Transverse colon (tissue), 4 donors: ENCODE measurements around the gene SCRT2. TPM values are rescaled to one million over a fixed set of nuclear protein-coding genes. Genes with fewer than 3 reads are reported as not detected.

Experiments
- DNase-seq: peaks from one replicate; pipeline ENCODE4 v3.0.0-alpha.2; 2019
- H3K27ac ChIP-seq, 4 donors: fragments of 200-600 bp; sonication (generic); 2 replicates each; pipeline ENCODE4 v1.5.1; 2016 to 2018; ENCODE audit warnings: inconsistent platforms in 4 of 4
- H3K27me3 ChIP-seq: fragments of 200-600 bp; sonication (generic); 2 replicates; pipeline ENCODE4 v1.5.1; 2017; ENCODE audit warnings: inconsistent platforms
- H3K36me3 ChIP-seq, 4 donors: fragments of 200-600 bp; sonication (generic); 2 replicates each; pipeline ENCODE4 v1.5.1; 2017 to 2019; ENCODE audit warnings: inconsistent platforms in 4 of 4
- H3K4me1 ChIP-seq, 4 donors: fragments of 200-600 bp; sonication (generic); 2 replicates each; pipeline ENCODE4 v1.5.1; 2017 to 2020; ENCODE audit warnings: inconsistent platforms in 4 of 4
- H3K4me3 ChIP-seq, 4 donors: fragments of 200-600 bp; sonication (generic); 1 replicate in 1 of 4; 2 replicates in 3 of 4; pipeline versions ENCODE4 v1.5.1 to v1.6.1; 2017 to 2019; ENCODE audit warnings: inconsistent platforms in 4 of 4
- H3K9me3 ChIP-seq, 2 donors: fragments of 200-600 bp; sonication (generic); 2 replicates each; pipeline ENCODE4 v1.5.1; 2017 to 2019; ENCODE audit warnings: inconsistent platforms in 2 of 2
- EP300 ChIP-seq: sonication (generic); formaldehyde crosslinking; IDR thresholded peaks from one replicate; pipeline ENCODE4 v1.6.1; 2017; ENCODE audit warnings: antibody characterized with exemption, low read depth
- POLR2A ChIP-seq: fragments of 450-650 bp; IDR thresholded peaks from one replicate; pipeline ENCODE4 v1.6.1; 2016; ENCODE audit warnings: antibody characterized with exemption, mild to moderate bottlenecking, moderate library complexity
- POLR2AphosphoS5 ChIP-seq, 3 donors: sonication (generic); formaldehyde crosslinking; IDR thresholded peaks; one replicate each; pipeline ENCODE4 v1.6.1; 2016; ENCODE audit warnings: antibody characterized with exemption in 3 of 3
- WGBS, 2 donors: methylation state at CpG; one replicate each; pipeline ENCODE4 v1.1.5; 2018; ENCODE audit warnings: low coverage in 1 of 2; 5-methylcytosine and 5-hydroxymethylcytosine counted together
- in situ Hi-C, 4 donors: fragments of 200-750 bp; cut with MboI; loops; one replicate each; pipeline versions ENCODE4 v1.15.0 to v1.15.1; 2017; ENCODE audit warnings: low sequenced_read_pairs in 3 of 4, low pct_ligation_motif_present in 1 of 4, low pct_unique_long_range_greater_than_20kb in 1 of 4
- intact Hi-C: fragments of 100-400 bp; cut with DNase I; formaldehyde crosslinking; loops from one replicate; pipeline ENCODE4 v1.15.1; 2023; ENCODE audit warnings: low total_unique reads
- total RNA-seq, 4 donors: library from RNA; depleted of rRNA; stranded (reverse); fragments of >200 nt; gene quantifications; one replicate each; pipeline ENCODE4 v1.1.0, GENCODE V29; 2016
- TF ChIP-seq, protein P1 (sequence below), 5 experiments: fragments of 200-600 bp in 3 of 5; fragments of 450-650 bp in 2 of 5; sonication (generic) in 3 of 5; IDR thresholded peaks; 1 replicate in 2 of 5; 2 replicates in 3 of 5; pipeline ENCODE4 v1.5.1; 2016 to 2017; ENCODE audit warnings: antibody characterized with exemption in 5 of 5, inconsistent platforms in 3 of 5, mild to moderate bottlenecking in 2 of 5, moderate library complexity in 1 of 5

The SCRT2 gene
- total RNA-seq, 4 donors from 2014 or later, result not detected

DNA sequence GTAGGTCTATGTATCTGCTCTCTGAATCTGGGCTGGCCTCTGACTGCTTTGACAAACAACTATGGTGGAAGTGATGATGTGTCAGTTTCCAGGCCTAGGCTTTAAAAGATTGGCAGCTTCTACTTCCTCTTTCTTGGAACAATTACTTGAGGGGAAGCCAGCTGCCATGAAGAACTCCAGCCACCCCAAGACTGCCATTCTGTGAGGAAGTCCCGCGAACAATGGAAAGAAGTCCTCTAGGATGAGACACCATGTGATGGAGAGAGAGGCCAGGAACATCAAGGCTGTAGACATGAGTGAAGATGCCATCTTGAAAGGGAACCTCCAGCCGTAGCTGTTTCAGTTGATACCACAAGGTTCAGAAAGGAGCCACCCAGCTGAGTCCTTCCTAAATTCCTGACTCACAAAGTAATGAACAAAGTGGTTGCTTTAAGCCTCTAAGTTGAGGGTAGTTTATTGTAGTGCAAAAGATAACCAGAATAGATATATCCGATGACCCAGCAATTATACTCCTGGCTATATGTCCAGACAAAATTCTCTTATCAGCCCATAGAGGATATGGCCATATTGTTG lies 50.2 kb downstream of the SCRT2 start:
- intact Hi-C loops, result no loop called here
- TF ChIP-seq POLR2A, result no peak
- TF ChIP-seq EP300, result no peak
- no peak for TF ChIP-seq POLR2AphosphoS5 (IDR thresholded peaks at IDR 0.05)
- TF ChIP-seq, protein P1, sequence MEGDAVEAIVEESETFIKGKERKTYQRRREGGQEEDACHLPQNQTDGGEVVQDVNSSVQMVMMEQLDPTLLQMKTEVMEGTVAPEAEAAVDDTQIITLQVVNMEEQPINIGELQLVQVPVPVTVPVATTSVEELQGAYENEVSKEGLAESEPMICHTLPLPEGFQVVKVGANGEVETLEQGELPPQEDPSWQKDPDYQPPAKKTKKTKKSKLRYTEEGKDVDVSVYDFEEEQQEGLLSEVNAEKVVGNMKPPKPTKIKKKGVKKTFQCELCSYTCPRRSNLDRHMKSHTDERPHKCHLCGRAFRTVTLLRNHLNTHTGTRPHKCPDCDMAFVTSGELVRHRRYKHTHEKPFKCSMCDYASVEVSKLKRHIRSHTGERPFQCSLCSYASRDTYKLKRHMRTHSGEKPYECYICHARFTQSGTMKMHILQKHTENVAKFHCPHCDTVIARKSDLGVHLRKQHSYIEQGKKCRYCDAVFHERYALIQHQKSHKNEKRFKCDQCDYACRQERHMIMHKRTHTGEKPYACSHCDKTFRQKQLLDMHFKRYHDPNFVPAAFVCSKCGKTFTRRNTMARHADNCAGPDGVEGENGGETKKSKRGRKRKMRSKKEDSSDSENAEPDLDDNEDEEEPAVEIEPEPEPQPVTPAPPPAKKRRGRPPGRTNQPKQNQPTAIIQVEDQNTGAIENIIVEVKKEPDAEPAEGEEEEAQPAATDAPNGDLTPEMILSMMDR (IDR thresholded peaks at IDR 0.05), result no peak
- Histone ChIP-seq H3K27ac (no peak overlapping the region), H3K4me3 (no peak overlapping the region), H3K9me3 (no peaks in the 10 kb centered on the region), H3K4me1 (no peaks in the 10 kb centered on the region), H3K36me3 (no peaks in the 10 kb centered on the region), H3K27me3 (peaks cover 26% of the 10 kb centered on the region)
- in situ Hi-C loops, result no loop called here
- 87 to 100% methylated on average over 2 to 4 of the region's 4 CpGs for WGBS, 2 donors
- DNase-seq, result no peak

DNA sequence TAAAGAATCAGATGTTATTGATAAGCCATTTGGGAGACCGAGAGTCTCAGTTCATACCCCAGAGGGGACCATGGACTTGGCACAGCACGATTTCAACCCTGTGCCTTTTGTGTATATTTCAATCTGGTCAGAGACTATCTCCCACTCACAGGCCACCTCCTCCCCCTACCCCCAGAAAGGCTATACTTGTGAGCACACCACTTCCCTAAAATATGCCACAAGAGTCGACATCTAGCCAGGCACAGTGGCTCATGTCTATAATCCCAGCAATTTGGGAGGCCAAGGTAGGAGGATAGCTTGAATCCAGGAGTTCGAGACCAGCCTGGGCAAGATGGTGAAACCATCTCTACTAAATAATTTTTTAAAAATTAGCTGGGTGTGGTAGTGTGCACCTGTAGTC lies 51.9 kb downstream of the SCRT2 start:
- Histone ChIP-seq H3K4me3 (no peak overlapping the region), H3K9me3 (no peaks in the 10 kb centered on the region), H3K27me3 (peaks cover 35% of the 10 kb centered on the region), H3K27ac (no peak overlapping the region), H3K4me1 (no peaks in the 10 kb centered on the region), H3K36me3 (no peaks in the 10 kb centered on the region)
- WGBS, 2 donors, result 68 to 88% methylated on average over 3 to 4 of the region's 4 CpGs
- no peak for DNase-seq
- in situ Hi-C loops (no loop called here), intact Hi-C loops (no loop called here)
- TF ChIP-seq POLR2AphosphoS5 (IDR thresholded peaks at IDR 0.05), result no peak

DNA sequence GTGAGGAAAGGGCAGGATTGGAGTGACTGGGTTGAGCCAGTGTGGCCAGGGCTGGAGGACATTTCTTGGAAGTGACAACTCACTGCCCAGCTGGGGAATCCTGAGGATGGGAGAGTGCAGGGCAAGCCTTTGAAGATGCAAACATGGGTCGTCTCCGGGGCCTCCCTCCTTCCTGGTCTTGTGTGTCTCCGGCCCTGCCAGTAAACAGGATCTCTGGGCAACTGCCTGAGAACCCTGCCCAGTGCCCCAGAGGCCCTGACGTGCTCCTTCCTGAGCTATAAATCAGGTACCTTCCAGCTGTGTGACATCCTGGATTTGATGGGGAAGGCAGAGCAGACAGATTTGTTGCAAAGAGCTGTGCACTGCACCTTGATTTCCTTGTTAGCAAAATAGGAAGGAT lies 52.6 kb downstream of the SCRT2 start:
- no peaks in the 10 kb centered on the region for H3K36me3 ChIP-seq
- H3K27me3 ChIP-seq, result peaks cover 40% of the 10 kb centered on the region
- intact Hi-C loops (no loop called here), in situ Hi-C loops (no loop called here)
- DNase-seq, result no peak
- H3K4me3 ChIP-seq, result no peak overlapping the region
- no peak overlapping the region for H3K27ac ChIP-seq
- 7% methylated on average over 4 of the region's 4 CpGs; no CpG with 5 or more reads in 1 of the 2 donors for WGBS, 2 donors
- TF ChIP-seq POLR2A (no peak), POLR2AphosphoS5 (IDR thresholded peaks at IDR 0.05) (no peak), EP300 (no peak)
- TF ChIP-seq, protein P1 (IDR thresholded peaks at IDR 0.05), result no peak
- H3K9me3 ChIP-seq, result peaks cover 0 to 6% of the 10 kb centered on the region in 2 donors
- no peaks in the 10 kb centered on the region for H3K4me1 ChIP-seq

DNA sequence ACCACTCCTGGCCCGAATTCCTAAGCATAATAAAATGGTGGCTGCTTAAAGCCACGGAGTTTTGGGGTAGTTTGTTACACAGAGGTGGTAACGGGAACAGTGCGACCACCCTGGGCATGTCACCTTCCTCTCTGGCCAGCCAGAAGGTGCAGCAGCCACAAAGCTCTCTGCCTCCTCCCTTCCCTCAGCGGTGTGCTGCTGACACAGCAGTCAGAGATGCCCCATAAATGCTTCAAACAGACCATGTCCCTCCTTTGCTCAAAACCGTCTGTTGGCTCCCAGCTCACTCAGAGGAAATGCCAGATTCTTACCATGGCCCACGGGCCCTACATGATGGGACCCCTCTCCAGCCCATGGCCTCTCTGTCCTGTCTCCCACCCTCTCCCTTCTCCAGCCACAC lies 53.4 kb downstream of the SCRT2 start:
- DNase-seq, result no peak
- Histone ChIP-seq H3K27me3 (peaks cover 48% of the 10 kb centered on the region), H3K4me3 (no peak overlapping the region), H3K4me1 (no peaks in the 10 kb centered on the region), H3K36me3 (no peaks in the 10 kb centered on the region), H3K9me3 (peaks cover 0 to 10% of the 10 kb centered on the region in 2 donors), H3K27ac (no peak overlapping the region)
- in situ Hi-C loops, result no loop called here
- 38 to 58% methylated on average over 1 to 7 of the region's 7 CpGs for whole genome bisulfite sequencing, 2 donors
- no peak for TF ChIP-seq POLR2A
- TF ChIP-seq, protein P1 (IDR thresholded peaks at IDR 0.05), result no peak
- TF ChIP-seq POLR2AphosphoS5 (IDR thresholded peaks at IDR 0.05), result no peak
- no peak for TF ChIP-seq EP300
- intact Hi-C loops, result no loop called here

DNA sequence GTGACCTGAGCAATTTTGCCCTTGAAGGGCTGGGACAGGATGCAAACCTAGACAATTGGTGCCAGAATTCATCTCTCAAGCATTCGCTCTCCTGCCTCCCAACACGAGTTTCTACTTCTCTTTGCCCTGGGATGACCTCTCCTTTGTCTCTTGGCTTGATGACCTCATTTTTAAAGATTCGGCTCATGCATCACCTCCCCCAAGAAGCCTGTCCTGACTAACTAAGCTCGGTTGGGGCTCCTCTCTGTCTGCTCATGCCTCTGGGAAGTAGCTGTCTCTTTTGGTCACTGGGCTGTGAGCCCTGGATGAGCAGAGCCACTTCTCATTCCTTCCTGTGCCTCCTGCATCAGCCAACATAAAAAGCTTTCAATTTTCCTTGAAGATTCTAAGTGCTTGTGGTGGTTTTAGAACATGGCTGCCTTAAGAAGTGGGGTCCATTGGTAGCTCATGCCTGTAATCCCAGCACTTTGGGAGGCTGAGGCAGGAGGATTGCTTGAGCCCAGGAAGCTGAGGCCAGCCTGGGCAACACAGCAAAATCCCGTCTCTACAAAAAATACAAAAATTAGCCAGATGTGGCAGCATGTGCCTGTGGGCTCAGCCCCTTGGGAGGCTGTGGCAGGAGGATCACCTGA lies 54.4 kb downstream of the SCRT2 start:
- TF ChIP-seq POLR2A (no peak), POLR2AphosphoS5 (IDR thresholded peaks at IDR 0.05) (no peak), EP300 (no peak)
- TF ChIP-seq, protein P1 (IDR thresholded peaks at IDR 0.05), result no peak
- H3K27ac ChIP-seq, result no peak overlapping the region

More for the DNA sequence above, 54.4 kb downstream of the SCRT2 start:
- H3K27me3 ChIP-seq, result peaks cover 49% of the 10 kb centered on the region
- peaks cover 0 to 10% of the 10 kb centered on the region in 2 donors for H3K9me3 ChIP-seq
- 33 to 51% methylated on average over 4 to 5 of the region's 5 CpGs for WGBS, 2 donors
- H3K4me3 ChIP-seq, result no peak overlapping the region
- no peaks in the 10 kb centered on the region for H3K36me3 ChIP-seq
- H3K4me1 ChIP-seq, result no peaks in the 10 kb centered on the region
- intact Hi-C loops, result no loop called here
- in situ Hi-C loops, result no loop called here
- DNase-seq, result no peak
